Measurements from ENCODE around the gene CADM2. TPM values are rescaled to one million over a fixed set of nuclear protein-coding genes. Genes with fewer than 3 reads are reported as not detected.

Gene CADM2
- total and polyA plus RNA-seq, 8 donors: 0.28 to 4.6 (median 0.42) TPM

GRCh38 chr3:85922374-85922773 is 963.6 kb downstream of the CADM2 start:
- Histone ChIP-seq H3K9me3 (no peaks in the 10 kb centered on the region), H3K36me3 (no peaks in the 10 kb centered on the region), H3K27me3 (no peaks in the 10 kb centered on the region), H3K4me1 (no peaks in the 10 kb centered on the region), H3K27ac (no peak overlapping the region), H3K4me3 (no peak overlapping the region)
- FAIRE-seq (no peak), ATAC-seq (no peak), DNase-seq (no peak)
- TF ChIP-seq CTCF (IDR thresholded peaks at IDR 0.05): no peak
- WGBS, 2 donors: 70 to 85% methylated on average over 3 of the region's 3 CpGs
- intact Hi-C loops (cut with DNase I): no loop called here

GRCh38 chr3:85930718-85931117 is 971.9 kb downstream of the CADM2 start:
- H3K27me3 ChIP-seq: no peaks in the 10 kb centered on the region
- peak; percentile 84 for FAIRE-seq
- no peak for ATAC-seq
- 79 to 83% methylated on average over 1 of the region's 1 CpG for WGBS, 2 donors
- no peaks in the 10 kb centered on the region for H3K36me3 ChIP-seq
- H3K9me3 ChIP-seq: no peaks in the 10 kb centered on the region
- DNase-seq: no peak
- intact Hi-C loops (cut with DNase I): no loop called here
- H3K4me3 ChIP-seq: no peak overlapping the region
- no peak for TF ChIP-seq CTCF (IDR thresholded peaks at IDR 0.05)
- no peak overlapping the region for H3K27ac ChIP-seq
- H3K4me1 ChIP-seq: no peaks in the 10 kb centered on the region

- H3K27ac ChIP-seq: no peak overlapping the region
- FAIRE-seq (no peak), DNase-seq (no peak), ATAC-seq (no peak)
- intact Hi-C loops (cut with DNase I): no loop called here
- no peaks in the 10 kb centered on the region for H3K4me1 ChIP-seq
- no peaks in the 10 kb centered on the region for H3K36me3 ChIP-seq
- no peaks in the 10 kb centered on the region for H3K27me3 ChIP-seq
- H3K4me3 ChIP-seq: no peak overlapping the region
- WGBS, 2 donors: 65% methylated on average over 5 of the region's 5 CpGs
- no peak for TF ChIP-seq CTCF (IDR thresholded peaks at IDR 0.05)
- H3K9me3 ChIP-seq: no peaks in the 10 kb centered on the region
Observed at GRCh38 chr3:85933326-85933725, 974.5 kb downstream of the CADM2 start.

GRCh38 chr3:85935171-85935570 is 976.4 kb downstream of the CADM2 start:
- Histone ChIP-seq H3K9me3 (no peaks in the 10 kb centered on the region), H3K4me3 (no peak overlapping the region), H3K36me3 (no peaks in the 10 kb centered on the region), H3K4me1 (no peaks in the 10 kb centered on the region), H3K27me3 (no peaks in the 10 kb centered on the region), H3K27ac (no peak overlapping the region)
- intact Hi-C loops (cut with DNase I): no loop called here
- 98 to 100% methylated on average over 1 of the region's 1 CpG for WGBS, 2 donors
- FAIRE-seq (no peak), DNase-seq (no peak), ATAC-seq (no peak)
- no peak for TF ChIP-seq CTCF (IDR thresholded peaks at IDR 0.05)

- no peaks in the 10 kb centered on the region for H3K36me3 ChIP-seq
- H3K4me3 ChIP-seq: no peak overlapping the region
- TF ChIP-seq CTCF (IDR thresholded peaks at IDR 0.05): no peak
- no peak for DNase-seq
- H3K27ac ChIP-seq: no peak overlapping the region
- FAIRE-seq: no peak
- H3K27me3 ChIP-seq: no peaks in the 10 kb centered on the region
- WGBS, 2 donors: 16 to 18% methylated on average over 3 of the region's 3 CpGs
- H3K4me1 ChIP-seq: no peaks in the 10 kb centered on the region
- no peak for ATAC-seq
- H3K9me3 ChIP-seq: no peaks in the 10 kb centered on the region
- intact Hi-C loops (cut with DNase I): no loop called here
Observed at GRCh38 chr3:85939074-85939482, 980.3 kb downstream of the CADM2 start.

Data from pancreas (tissue), 10 donors.